CD4-positive, CD25-positive, alpha-beta regulatory T cell (primary cell): Measurements from ENCODE around the gene NID1. TPM values are rescaled to one million over a fixed set of nuclear protein-coding genes. Genes with fewer than 3 reads are reported as not detected.

ENCODE experiments used
- ATAC-seq, 2 donors: fragments of 150-1000 bp; cut with Tn5 transposase; one replicate each; pipeline ENCODE4 v1.10.0; 2021; ENCODE audit warnings: low read depth in 2 of 2, moderate number of reproducible peaks in 2 of 2, moderate library complexity in 1 of 2
- DNase-seq, 3 donors: peaks; one replicate each; pipeline versions ENCODE4 v3.0.0 to v3.0.0-alpha.2; 2012 to 2022; ENCODE audit warnings: mixed read lengths in 1 of 3
- H3K27ac ChIP-seq: one replicate; pipeline ENCODE4 v1.7.0; 2013; ENCODE audit warnings: mild to moderate bottlenecking, low read length; ENCODE audit not compliant: insufficient read depth, poor library complexity, severe bottlenecking
- H3K27me3 ChIP-seq: one replicate; pipeline ENCODE4 v1.7.0; 2013; ENCODE audit warnings: low read length; ENCODE audit not compliant: control insufficient read depth, insufficient read depth
- H3K36me3 ChIP-seq: one replicate; pipeline ENCODE4 v1.7.0; 2013; ENCODE audit warnings: mild to moderate bottlenecking, low read length, moderate library complexity; ENCODE audit not compliant: control insufficient read depth, insufficient read depth
- H3K4me1 ChIP-seq: 2 replicates; pipeline ENCODE4 v1.7.0; 2013; ENCODE audit warnings: mild to moderate bottlenecking, low read length; ENCODE audit not compliant: insufficient read depth, control insufficient read depth, poor library complexity, severe bottlenecking
- H3K4me3 ChIP-seq: one replicate; pipeline ENCODE4 v1.7.0; 2013; ENCODE audit warnings: low read depth, mild to moderate bottlenecking, low read length, moderate library complexity
- H3K9me3 ChIP-seq, 2 experiments: 1 replicate in 1 of 2; 2 replicates in 1 of 2; pipeline ENCODE4 v1.7.0; 2013; ENCODE audit warnings: low read length in 2 of 2, mild to moderate bottlenecking in 1 of 2, moderate library complexity in 1 of 2; ENCODE audit not compliant: control insufficient read depth in 2 of 2
- H3K27ac Mint-ChIP-seq, 3 donors: one replicate each; pipeline ENCODE4 v1.8.0; 2020 to 2022; ENCODE audit warnings: mild to moderate bottlenecking in 3 of 3, mixed read lengths in 3 of 3, moderate library complexity in 2 of 3
- H3K27me3 Mint-ChIP-seq: one replicate; pipeline ENCODE4 v1.8.0; 2022; ENCODE audit warnings: mild to moderate bottlenecking, mixed read lengths
- H3K36me3 Mint-ChIP-seq: one replicate; pipeline ENCODE4 v1.8.0; 2020; ENCODE audit warnings: mixed read lengths
- H3K4me1 Mint-ChIP-seq, 4 donors: one replicate each; pipeline ENCODE4 v1.8.0; 2020 to 2022; ENCODE audit warnings: mixed read lengths in 4 of 4, mild to moderate bottlenecking in 1 of 4
- H3K4me3 Mint-ChIP-seq, 4 donors: one replicate each; pipeline ENCODE4 v1.8.0; 2020 to 2022; ENCODE audit warnings: mild to moderate bottlenecking in 4 of 4, mixed read lengths in 4 of 4, moderate library complexity in 3 of 4
- H3K9me3 Mint-ChIP-seq, 7 donors: one replicate each; pipeline ENCODE4 v1.8.0; 2020 to 2022; ENCODE audit warnings: mixed read lengths in 7 of 7, mild to moderate bottlenecking in 3 of 7, moderate library complexity in 2 of 7
- polyA plus RNA-seq, 4 donors: library from polyadenylated mRNA; unstranded; fragments of 300-500 nt; fragmentation: Illumina TruSeq; gene quantifications; one replicate each; pipeline ENCODE4 v1.2.3, GENCODE V29; 2021
- total RNA-seq: library from RNA; stranded (reverse); gene quantifications from one replicate; pipeline ENCODE4 v1.2.3, GENCODE V29; 2022

Gene NID1
- total and polyA plus RNA-seq, 5 donors from 2014 or later: 0.10 TPM; not detected in 4

- no peak overlapping the region for H3K27ac Mint-ChIP-seq
- no peaks in the 10 kb centered on the region for H3K36me3 ChIP-seq
- no peaks in the 10 kb centered on the region for H3K4me1 ChIP-seq
- DNase-seq (peak in 1 of 3 donors; percentile 14), ATAC-seq (peak; percentile 45 to 50)
- no peak overlapping the region for H3K4me3 Mint-ChIP-seq
- no peak overlapping the region for H3K27ac ChIP-seq
- H3K4me3 ChIP-seq: no peak overlapping the region
- H3K27me3 Mint-ChIP-seq: peaks cover 56% of the 10 kb centered on the region
- peaks cover 0 to 2% (median 0%) of the 10 kb centered on the region in 7 donors for H3K9me3 Mint-ChIP-seq
- H3K27me3 ChIP-seq: peaks cover 7% of the 10 kb centered on the region
- peaks cover 3 to 7% (median 6%) of the 10 kb centered on the region in 4 donors for H3K4me1 Mint-ChIP-seq
- H3K9me3 ChIP-seq: no peaks in the 10 kb centered on the region
- H3K36me3 Mint-ChIP-seq: peaks cover 3% of the 10 kb centered on the region
These were observed 6.6 kb downstream of the NID1 start for GRCh38 chr1:236058141-236058934.

DNA sequence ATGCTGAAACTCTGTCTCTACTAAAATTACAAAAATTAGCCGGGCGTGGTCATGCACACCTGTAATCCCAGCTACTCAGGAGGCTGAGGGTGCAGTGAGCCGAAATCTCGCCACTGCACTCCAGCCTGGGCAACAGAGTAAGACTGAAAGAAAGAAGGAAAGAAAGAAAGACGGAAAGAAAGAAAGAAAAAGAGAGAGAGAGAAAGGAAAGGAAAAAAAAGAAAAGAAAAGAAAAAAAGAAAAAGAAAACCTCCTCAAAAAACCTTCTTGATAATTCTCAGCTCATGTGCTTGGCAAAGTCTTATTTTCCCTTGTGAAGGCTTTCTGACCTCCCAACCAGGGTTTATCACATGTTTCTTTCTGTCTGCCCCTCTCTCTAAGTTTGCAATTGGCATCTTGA lies 7.3 kb downstream of the NID1 start:
- H3K27ac Mint-ChIP-seq: no peak overlapping the region
- H3K4me1 Mint-ChIP-seq: peaks cover 3 to 7% (median 6%) of the 10 kb centered on the region in 4 donors
- no peak for ATAC-seq
- no peak for DNase-seq
- no peak overlapping the region for H3K4me3 ChIP-seq
- no peak overlapping the region for H3K27ac ChIP-seq
- H3K27me3 ChIP-seq: peaks cover 7% of the 10 kb centered on the region
- H3K27me3 Mint-ChIP-seq: peaks cover 49% of the 10 kb centered on the region
- peaks cover 0 to 2% (median 0%) of the 10 kb centered on the region in 7 donors for H3K9me3 Mint-ChIP-seq
- H3K36me3 Mint-ChIP-seq: peaks cover 3% of the 10 kb centered on the region
- no peaks in the 10 kb centered on the region for H3K36me3 ChIP-seq
- no peak overlapping the region for H3K4me3 Mint-ChIP-seq
- H3K4me1 ChIP-seq: no peaks in the 10 kb centered on the region
- H3K9me3 ChIP-seq: no peaks in the 10 kb centered on the region

GRCh38 chr1:236052232-236052993 lies 12.5 kb downstream of the NID1 start:
- no peaks in the 10 kb centered on the region for H3K4me1 ChIP-seq
- no peaks in the 10 kb centered on the region for H3K4me1 Mint-ChIP-seq
- H3K27me3 Mint-ChIP-seq: peaks cover 21% of the 10 kb centered on the region
- H3K4me3 ChIP-seq: no peak overlapping the region
- H3K36me3 Mint-ChIP-seq: no peaks in the 10 kb centered on the region
- DNase-seq: no peak
- peaks cover 3% of the 10 kb centered on the region for H3K27me3 ChIP-seq
- no peak overlapping the region for H3K27ac Mint-ChIP-seq
- no peaks in the 10 kb centered on the region for H3K9me3 ChIP-seq
- H3K27ac ChIP-seq: no peak overlapping the region
- no peak for ATAC-seq
- H3K4me3 Mint-ChIP-seq: no peak overlapping the region
- peaks cover 0 to 2% (median 0%) of the 10 kb centered on the region in 7 donors for H3K9me3 Mint-ChIP-seq
- no peaks in the 10 kb centered on the region for H3K36me3 ChIP-seq

- Histone ChIP-seq H3K27ac (no peak overlapping the region), H3K4me3 (no peak overlapping the region), H3K4me1 (no peaks in the 10 kb centered on the region), H3K9me3 (no peaks in the 10 kb centered on the region), H3K27me3 (peaks cover 3% of the 10 kb centered on the region), H3K36me3 (no peaks in the 10 kb centered on the region)
- Mint-ChIP-seq H3K27me3 (peaks cover 21% of the 10 kb centered on the region), H3K36me3 (no peaks in the 10 kb centered on the region), H3K9me3 (peaks cover 0 to 2% (median 0%) of the 10 kb centered on the region in 7 donors), H3K27ac (no peak overlapping the region), H3K4me1 (no peaks in the 10 kb centered on the region), H3K4me3 (no peak overlapping the region)
- DNase-seq: no peak
- no peak for ATAC-seq
These were observed 13.6 kb downstream of the NID1 start for GRCh38 chr1:236051242-236051791.

DNA sequence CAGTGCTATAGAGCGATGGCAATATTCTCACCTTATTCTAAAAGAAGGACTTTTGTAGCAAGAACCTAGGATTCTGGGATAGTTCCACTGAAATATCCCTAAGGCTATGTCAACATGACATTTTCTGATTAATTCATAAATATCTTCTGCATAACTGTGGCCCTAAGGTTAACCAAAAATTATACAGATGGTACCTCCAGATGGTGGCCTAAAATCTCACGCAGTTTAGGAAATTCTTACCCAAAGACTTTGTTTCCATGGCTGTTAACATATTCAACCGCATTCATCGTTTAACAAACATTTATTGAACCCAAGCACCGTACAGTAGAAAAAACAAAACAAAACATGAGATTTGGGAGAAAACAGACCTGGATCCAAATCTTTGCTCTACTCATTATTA lies 19.1 kb downstream of the NID1 start:
- Histone ChIP-seq H3K4me1 (no peaks in the 10 kb centered on the region), H3K36me3 (no peaks in the 10 kb centered on the region), H3K9me3 (no peaks in the 10 kb centered on the region), H3K4me3 (no peak overlapping the region), H3K27ac (no peak overlapping the region), H3K27me3 (no peaks in the 10 kb centered on the region)
- no peak overlapping the region for H3K27ac Mint-ChIP-seq
- H3K4me3 Mint-ChIP-seq: no peak overlapping the region
- peaks cover 8% of the 10 kb centered on the region for H3K27me3 Mint-ChIP-seq
- no peak for DNase-seq
- peaks cover 0 to 4% (median 0%) of the 10 kb centered on the region in 7 donors for H3K9me3 Mint-ChIP-seq
- ATAC-seq: no peak
- H3K36me3 Mint-ChIP-seq: no peaks in the 10 kb centered on the region
- no peaks in the 10 kb centered on the region for H3K4me1 Mint-ChIP-seq

GRCh38 chr1:236044341-236044740 lies 20.5 kb downstream of the NID1 start:
- H3K4me1 ChIP-seq: no peaks in the 10 kb centered on the region
- no peak overlapping the region for H3K27ac ChIP-seq
- H3K27ac Mint-ChIP-seq: no peak overlapping the region
- ATAC-seq: no peak
- no peaks in the 10 kb centered on the region for H3K9me3 ChIP-seq
- H3K27me3 Mint-ChIP-seq: peaks cover 8% of the 10 kb centered on the region
- no peak for DNase-seq
- no peaks in the 10 kb centered on the region for H3K36me3 ChIP-seq
- H3K36me3 Mint-ChIP-seq: no peaks in the 10 kb centered on the region
- peaks cover 0 to 4% (median 0%) of the 10 kb centered on the region in 7 donors for H3K9me3 Mint-ChIP-seq
- no peaks in the 10 kb centered on the region for H3K4me1 Mint-ChIP-seq
- no peak overlapping the region for H3K4me3 Mint-ChIP-seq
- H3K27me3 ChIP-seq: no peaks in the 10 kb centered on the region
- H3K4me3 ChIP-seq: no peak overlapping the region

- no peak overlapping the region for H3K27ac ChIP-seq
- no peaks in the 10 kb centered on the region for H3K9me3 ChIP-seq
- no peak overlapping the region for H3K27ac Mint-ChIP-seq
- no peaks in the 10 kb centered on the region for H3K4me1 Mint-ChIP-seq
- H3K9me3 Mint-ChIP-seq: peaks cover 0 to 4% (median 0%) of the 10 kb centered on the region in 7 donors
- ATAC-seq (no peak), DNase-seq (no peak)
- no peak overlapping the region for H3K4me3 Mint-ChIP-seq
- H3K36me3 ChIP-seq: no peaks in the 10 kb centered on the region
- H3K4me3 ChIP-seq: no peak overlapping the region
- no peaks in the 10 kb centered on the region for H3K4me1 ChIP-seq
- no peaks in the 10 kb centered on the region for H3K36me3 Mint-ChIP-seq
- peaks cover 8% of the 10 kb centered on the region for H3K27me3 Mint-ChIP-seq
- H3K27me3 ChIP-seq: no peaks in the 10 kb centered on the region
These were observed 23.0 kb downstream of the NID1 start for GRCh38 chr1:236041631-236042618.
